NB4 (cell line): ENCODE measurements around the gene JAKMIP2.

ENCODE experiments used
- POLR2A ChIP-seq: IDR thresholded peaks from 2 replicates; pipeline ENCODE4 v1.6.1; 2011; ENCODE audit warnings: mild to moderate bottlenecking; ENCODE audit not compliant: insufficient read length; ENCODE audit errors: extremely low read depth
- TF ChIP-seq, protein P1 (sequence below): IDR thresholded peaks from one replicate; pipeline ENCODE4 v1.5.1; 2012; ENCODE audit warnings: low read depth, low read length

DNA sequence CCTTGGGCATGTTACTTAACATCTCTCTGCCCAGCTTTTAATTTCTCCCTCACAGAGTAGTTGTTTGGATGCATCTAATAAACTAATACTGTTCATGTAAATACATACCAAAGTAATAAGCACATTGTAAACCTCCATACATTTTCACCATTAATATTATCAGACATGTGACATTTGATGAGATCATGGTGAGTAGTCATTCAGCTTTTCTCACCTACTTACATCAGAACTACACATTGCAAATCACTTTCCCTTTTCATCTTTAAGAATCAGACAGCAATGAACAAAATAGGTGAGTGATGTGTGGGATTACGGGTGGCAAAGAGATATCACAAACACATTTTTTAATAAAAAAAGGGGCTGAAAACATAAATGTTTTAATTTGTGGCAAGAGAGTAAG is 89.3 kb downstream of the JAKMIP2 start:
- no peak for TF ChIP-seq POLR2A
- TF ChIP-seq, protein P1, sequence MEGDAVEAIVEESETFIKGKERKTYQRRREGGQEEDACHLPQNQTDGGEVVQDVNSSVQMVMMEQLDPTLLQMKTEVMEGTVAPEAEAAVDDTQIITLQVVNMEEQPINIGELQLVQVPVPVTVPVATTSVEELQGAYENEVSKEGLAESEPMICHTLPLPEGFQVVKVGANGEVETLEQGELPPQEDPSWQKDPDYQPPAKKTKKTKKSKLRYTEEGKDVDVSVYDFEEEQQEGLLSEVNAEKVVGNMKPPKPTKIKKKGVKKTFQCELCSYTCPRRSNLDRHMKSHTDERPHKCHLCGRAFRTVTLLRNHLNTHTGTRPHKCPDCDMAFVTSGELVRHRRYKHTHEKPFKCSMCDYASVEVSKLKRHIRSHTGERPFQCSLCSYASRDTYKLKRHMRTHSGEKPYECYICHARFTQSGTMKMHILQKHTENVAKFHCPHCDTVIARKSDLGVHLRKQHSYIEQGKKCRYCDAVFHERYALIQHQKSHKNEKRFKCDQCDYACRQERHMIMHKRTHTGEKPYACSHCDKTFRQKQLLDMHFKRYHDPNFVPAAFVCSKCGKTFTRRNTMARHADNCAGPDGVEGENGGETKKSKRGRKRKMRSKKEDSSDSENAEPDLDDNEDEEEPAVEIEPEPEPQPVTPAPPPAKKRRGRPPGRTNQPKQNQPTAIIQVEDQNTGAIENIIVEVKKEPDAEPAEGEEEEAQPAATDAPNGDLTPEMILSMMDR = no peak
